Effector memory CD8-positive, alpha-beta T cell (primary cell): ENCODE data around the gene SMAP1.

Experiments
- ATAC-seq: fragments of 150-1000 bp; cut with Tn5 transposase; replicated peaks from 2 replicates; pipeline ENCODE4 v1.10.0; 2021; ENCODE audit warnings: mild to moderate bottlenecking, moderate library complexity
- DNase-seq, 3 experiments: peaks; one replicate each; pipeline ENCODE4 v3.0.0; 2021
- H3K27ac Mint-ChIP-seq, 2 donors: one replicate each; pipeline ENCODE4 v1.8.0; 2022; ENCODE audit warnings: mild to moderate bottlenecking in 2 of 2, mixed read lengths in 2 of 2, moderate library complexity in 2 of 2
- H3K27me3 Mint-ChIP-seq, 2 donors: one replicate each; pipeline ENCODE4 v1.8.0; 2022; ENCODE audit warnings: mixed read lengths in 2 of 2
- H3K36me3 Mint-ChIP-seq: one replicate; pipeline ENCODE4 v1.8.0; 2022; ENCODE audit warnings: mild to moderate bottlenecking, moderate library complexity, mixed read lengths; ENCODE audit not compliant: insufficient read depth
- H3K4me1 Mint-ChIP-seq, 2 donors: one replicate each; pipeline ENCODE4 v1.8.0; 2022; ENCODE audit warnings: low read depth in 2 of 2, mixed read lengths in 2 of 2
- H3K4me3 Mint-ChIP-seq, 2 donors: one replicate each; pipeline ENCODE4 v1.8.0; 2022; ENCODE audit warnings: mild to moderate bottlenecking in 2 of 2, mixed read lengths in 2 of 2, moderate library complexity in 2 of 2
- H3K9me3 Mint-ChIP-seq, 2 donors: one replicate each; pipeline ENCODE4 v1.8.0; 2022; ENCODE audit warnings: mixed read lengths in 2 of 2

Gene SMAP1

DNA sequence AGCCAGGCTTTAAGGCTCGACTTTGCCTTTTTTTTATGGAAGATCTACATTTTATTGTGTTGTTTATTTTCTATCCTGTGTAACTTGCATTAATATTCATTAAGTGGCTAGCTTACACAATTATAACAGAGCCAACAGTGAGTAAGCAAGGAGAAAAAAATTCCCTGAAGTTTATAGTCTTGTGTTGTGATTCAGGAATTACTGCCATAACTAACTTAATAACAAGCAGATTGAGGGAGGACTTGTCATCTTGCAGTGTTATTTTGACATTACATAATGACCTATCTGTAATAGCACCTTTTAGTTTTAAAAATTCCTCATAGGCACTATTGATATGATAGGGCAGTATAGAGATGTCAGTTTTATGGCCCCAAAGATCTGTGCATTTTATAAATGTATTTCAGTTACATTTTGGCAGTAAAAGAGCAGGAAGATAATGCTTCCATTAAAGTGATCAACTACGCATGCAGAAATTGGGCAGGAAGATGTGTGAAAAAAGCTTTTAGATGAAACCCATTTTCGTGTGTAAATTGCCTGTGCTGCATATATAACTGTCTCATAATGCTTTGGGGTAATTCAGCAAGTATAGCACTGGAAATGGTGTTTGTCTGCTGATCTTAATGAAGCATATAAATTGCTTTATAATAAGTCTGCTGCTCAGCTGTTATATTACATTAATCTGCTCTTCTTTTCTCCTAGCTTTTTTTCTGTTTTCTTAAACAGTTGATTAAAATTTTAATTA lies 123.0 kb downstream of the SMAP1 start:
- H3K27ac Mint-ChIP-seq, result no peak overlapping the region
- DNase-seq (no peak), ATAC-seq (no peak)
- no peaks in the 10 kb centered on the region for H3K36me3 Mint-ChIP-seq
- peaks cover 0 to 9% of the 10 kb centered on the region in 2 donors for H3K4me1 Mint-ChIP-seq
- peaks cover 0 to 2% of the 10 kb centered on the region in 2 donors for H3K9me3 Mint-ChIP-seq
- H3K27me3 Mint-ChIP-seq, result no peaks in the 10 kb centered on the region
- H3K4me3 Mint-ChIP-seq, result no peak overlapping the region

- peaks cover 13% of the 10 kb centered on the region for H3K36me3 Mint-ChIP-seq
- peak overlapping the region in 1 of 2 donors; percentile 45 for H3K27ac Mint-ChIP-seq
- H3K4me1 Mint-ChIP-seq, result peaks cover 16 to 29% of the 10 kb centered on the region in 2 donors
- peaks cover 0 to 2% of the 10 kb centered on the region in 2 donors for H3K9me3 Mint-ChIP-seq
- ATAC-seq, result no peak
- H3K4me3 Mint-ChIP-seq, result no peak overlapping the region
- no peak for DNase-seq
- no peaks in the 10 kb centered on the region for H3K27me3 Mint-ChIP-seq
Observed at GRCh38 chr6:70797625-70798024, 129.9 kb downstream of the SMAP1 start.

DNA sequence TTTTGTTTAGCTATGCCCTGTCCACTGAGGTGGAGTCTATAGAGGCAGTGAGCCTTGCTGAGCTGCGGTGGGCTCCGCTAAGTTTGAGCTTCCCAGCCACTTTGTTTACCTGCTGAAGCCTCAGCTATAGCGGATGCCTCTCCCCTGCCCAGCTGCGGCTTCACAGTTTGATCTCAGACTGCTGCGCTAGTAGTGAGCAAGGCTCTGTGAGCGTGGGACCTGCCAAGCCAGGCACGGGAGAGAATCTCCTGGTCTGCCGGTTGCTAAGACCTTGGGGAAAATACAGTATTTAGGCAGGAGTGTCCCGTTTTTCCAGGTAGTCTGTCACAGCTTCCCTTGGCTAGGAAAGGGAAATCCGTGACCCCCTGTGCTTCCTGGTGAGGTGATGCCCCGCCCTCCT lies 138.4 kb downstream of the SMAP1 start:
- peaks cover 19 to 25% of the 10 kb centered on the region in 2 donors for H3K4me1 Mint-ChIP-seq
- H3K36me3 Mint-ChIP-seq, result peaks cover 9% of the 10 kb centered on the region
- H3K27me3 Mint-ChIP-seq, result no peaks in the 10 kb centered on the region
- no peaks in the 10 kb centered on the region for H3K9me3 Mint-ChIP-seq
- H3K27ac Mint-ChIP-seq, result no peak overlapping the region
- DNase-seq (no peak), ATAC-seq (no peak)
- no peak overlapping the region for H3K4me3 Mint-ChIP-seq

- Mint-ChIP-seq H3K4me3 (no peak overlapping the region), H3K36me3 (no peaks in the 10 kb centered on the region), H3K27me3 (no peaks in the 10 kb centered on the region), H3K27ac (no peak overlapping the region), H3K9me3 (no peaks in the 10 kb centered on the region), H3K4me1 (peaks cover 3 to 7% of the 10 kb centered on the region in 2 donors)
- DNase-seq (no peak), ATAC-seq (no peak)
Observed at GRCh38 chr6:70811788-70812187, 144.1 kb downstream of the SMAP1 start.

GRCh38 chr6:70813885-70814284 lies 146.2 kb downstream of the SMAP1 start:
- ATAC-seq (no peak), DNase-seq (no peak)
- H3K9me3 Mint-ChIP-seq, result no peaks in the 10 kb centered on the region
- no peaks in the 10 kb centered on the region for H3K36me3 Mint-ChIP-seq
- H3K4me1 Mint-ChIP-seq, result peaks cover 3 to 7% of the 10 kb centered on the region in 2 donors
- no peaks in the 10 kb centered on the region for H3K27me3 Mint-ChIP-seq
- no peak overlapping the region for H3K4me3 Mint-ChIP-seq
- H3K27ac Mint-ChIP-seq, result no peak overlapping the region

DNA sequence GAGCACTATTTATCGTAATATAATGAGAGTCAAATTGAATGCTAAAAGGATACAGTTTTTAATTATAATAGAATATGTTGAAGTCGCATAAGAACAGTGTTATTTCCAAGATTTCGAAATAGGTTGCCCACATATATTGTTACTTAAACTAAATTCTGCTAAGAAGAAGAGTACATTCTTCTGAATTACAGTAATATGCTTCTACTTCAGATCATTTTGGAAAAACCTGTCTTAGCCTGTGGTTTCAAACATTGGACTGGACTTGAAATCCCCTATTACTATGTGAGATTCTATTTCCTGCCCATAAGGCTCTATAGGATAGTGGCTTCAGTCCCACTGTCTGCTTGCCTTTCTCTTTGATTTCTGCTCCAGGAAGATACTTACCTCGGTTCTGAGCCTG lies 152.0 kb downstream of the SMAP1 start:
- Mint-ChIP-seq H3K4me1 (peaks cover 2 to 10% of the 10 kb centered on the region in 2 donors), H3K27ac (no peak overlapping the region), H3K36me3 (no peaks in the 10 kb centered on the region), H3K27me3 (no peaks in the 10 kb centered on the region), H3K9me3 (peaks cover 3 to 9% of the 10 kb centered on the region in 2 donors), H3K4me3 (no peak overlapping the region)
- DNase-seq (no peak), ATAC-seq (no peak)

- no peak for DNase-seq
- Mint-ChIP-seq H3K27ac (no peak overlapping the region), H3K4me3 (no peak overlapping the region), H3K27me3 (no peaks in the 10 kb centered on the region), H3K4me1 (peaks cover 2 to 9% of the 10 kb centered on the region in 2 donors), H3K36me3 (peaks cover 3% of the 10 kb centered on the region), H3K9me3 (peaks cover 3 to 9% of the 10 kb centered on the region in 2 donors)
- ATAC-seq, result no peak
Observed at GRCh38 chr6:70820778-70821177, 153.1 kb downstream of the SMAP1 start.

DNA sequence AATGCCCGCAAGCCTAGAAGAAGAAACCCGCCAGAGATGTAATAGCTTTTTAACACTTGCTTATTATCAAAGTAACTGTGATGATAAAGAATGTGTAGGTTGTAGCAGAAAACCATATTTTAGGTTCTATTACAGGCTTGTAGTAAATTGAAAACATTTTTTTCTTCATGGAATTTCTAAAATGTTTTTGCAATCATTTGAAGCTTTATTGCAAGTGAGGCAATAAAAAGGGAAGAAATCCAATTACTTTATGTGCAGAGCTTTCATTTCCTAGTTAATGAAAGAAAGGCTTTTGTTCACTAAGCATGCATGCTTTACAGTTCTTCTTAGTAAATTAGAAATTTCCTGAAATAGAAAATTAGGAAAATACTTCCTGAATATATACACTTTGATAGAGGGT lies 154.1 kb downstream of the SMAP1 start:
- H3K27ac Mint-ChIP-seq, result no peak overlapping the region
- peaks cover 3 to 9% of the 10 kb centered on the region in 2 donors for H3K9me3 Mint-ChIP-seq
- DNase-seq, result no peak
- H3K4me3 Mint-ChIP-seq, result no peak overlapping the region
- peaks cover 3% of the 10 kb centered on the region for H3K36me3 Mint-ChIP-seq
- peaks cover 2 to 4% of the 10 kb centered on the region in 2 donors for H3K4me1 Mint-ChIP-seq
- H3K27me3 Mint-ChIP-seq, result no peaks in the 10 kb centered on the region
- ATAC-seq, result no peak

DNA sequence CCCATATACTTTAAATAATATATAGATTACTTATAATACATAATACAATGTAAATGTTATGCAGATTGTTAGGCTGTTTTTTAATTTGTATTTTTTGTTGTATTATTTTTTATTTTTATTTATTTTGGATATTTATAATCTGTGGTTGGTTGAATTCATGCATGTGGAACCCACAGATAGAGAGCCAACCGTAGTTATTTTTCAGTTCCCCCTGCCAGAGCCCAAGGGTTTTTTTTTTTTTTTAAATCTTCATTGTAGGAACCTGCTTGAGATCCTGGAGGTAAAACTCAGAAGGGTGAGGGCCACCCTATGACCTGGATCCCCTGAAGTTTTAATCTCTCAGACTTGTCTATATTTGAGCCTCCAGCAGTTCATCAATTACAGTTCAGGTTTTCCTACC lies 156.0 kb downstream of the SMAP1 start:
- DNase-seq (no peak), ATAC-seq (no peak)
- Mint-ChIP-seq H3K27me3 (no peaks in the 10 kb centered on the region), H3K4me1 (peaks cover 2 to 4% of the 10 kb centered on the region in 2 donors), H3K27ac (no peak overlapping the region), H3K36me3 (peaks cover 3% of the 10 kb centered on the region), H3K4me3 (no peak overlapping the region), H3K9me3 (peaks cover 3 to 9% of the 10 kb centered on the region in 2 donors)

DNA sequence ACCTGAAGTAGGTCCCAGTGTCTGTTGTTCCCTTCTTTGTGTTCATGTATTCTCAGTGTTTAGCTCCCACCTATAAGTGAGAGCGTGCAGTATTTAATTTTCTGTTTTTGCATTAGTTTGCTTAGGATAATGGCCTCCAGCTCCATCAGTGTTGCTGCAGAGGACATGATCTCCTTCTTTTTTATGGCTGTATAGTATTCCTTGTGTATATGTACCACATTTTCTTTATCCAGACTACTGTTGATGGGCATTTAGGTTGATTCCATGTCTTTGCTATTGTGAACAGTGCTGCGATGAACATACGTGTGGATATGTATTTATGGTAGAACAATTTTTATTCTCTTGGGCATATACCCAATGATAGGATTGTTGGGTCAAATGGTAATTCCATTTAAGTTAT lies 163.7 kb downstream of the SMAP1 start:
- Mint-ChIP-seq H3K4me3 (no peak overlapping the region), H3K27me3 (no peaks in the 10 kb centered on the region), H3K9me3 (peaks cover 0 to 6% of the 10 kb centered on the region in 2 donors), H3K27ac (no peak overlapping the region), H3K4me1 (peaks cover 0 to 2% of the 10 kb centered on the region in 2 donors), H3K36me3 (no peaks in the 10 kb centered on the region)
- DNase-seq (no peak), ATAC-seq (no peak)

- no peak overlapping the region for H3K4me3 Mint-ChIP-seq
Observed at GRCh38 chr6:70834520-70834919, 166.8 kb downstream of the SMAP1 start.

DNA sequence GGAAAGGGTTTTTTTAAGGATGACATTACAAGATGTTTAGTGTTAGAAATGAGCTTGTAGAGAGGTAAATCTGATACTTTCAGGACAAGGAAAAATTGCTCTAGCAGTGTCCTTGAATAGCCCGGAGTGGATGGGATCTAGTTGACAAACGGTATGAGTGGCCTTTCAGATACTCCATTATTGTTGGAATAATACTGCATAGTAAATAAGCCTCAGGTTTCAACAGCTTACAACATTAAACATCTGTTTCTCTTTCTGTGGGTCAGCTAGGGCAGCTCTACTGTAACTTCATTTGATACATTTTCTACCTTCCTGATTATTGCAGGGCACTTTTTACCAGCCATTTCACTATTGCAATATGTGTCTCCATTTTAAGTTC lies 171.2 kb downstream of the SMAP1 start:
- DNase-seq (no peak), ATAC-seq (no peak)
- Mint-ChIP-seq H3K4me1 (peaks cover 5 to 6% of the 10 kb centered on the region in 2 donors), H3K27me3 (no peaks in the 10 kb centered on the region), H3K4me3 (no peak overlapping the region), H3K27ac (peak overlapping the region in 1 of 2 donors; percentile 4), H3K36me3 (peaks cover 6% of the 10 kb centered on the region), H3K9me3 (no peaks in the 10 kb centered on the region)

More at GRCh38 chr6:70834520-70834919, 166.8 kb downstream of the SMAP1 start:
- H3K4me1 Mint-ChIP-seq, result no peaks in the 10 kb centered on the region
- H3K36me3 Mint-ChIP-seq, result peaks cover 6% of the 10 kb centered on the region
- DNase-seq, result no peak
- H3K27me3 Mint-ChIP-seq, result no peaks in the 10 kb centered on the region
- no peak for ATAC-seq
- peaks cover 0 to 6% of the 10 kb centered on the region in 2 donors for H3K9me3 Mint-ChIP-seq
- H3K27ac Mint-ChIP-seq, result no peak overlapping the region

DNA sequence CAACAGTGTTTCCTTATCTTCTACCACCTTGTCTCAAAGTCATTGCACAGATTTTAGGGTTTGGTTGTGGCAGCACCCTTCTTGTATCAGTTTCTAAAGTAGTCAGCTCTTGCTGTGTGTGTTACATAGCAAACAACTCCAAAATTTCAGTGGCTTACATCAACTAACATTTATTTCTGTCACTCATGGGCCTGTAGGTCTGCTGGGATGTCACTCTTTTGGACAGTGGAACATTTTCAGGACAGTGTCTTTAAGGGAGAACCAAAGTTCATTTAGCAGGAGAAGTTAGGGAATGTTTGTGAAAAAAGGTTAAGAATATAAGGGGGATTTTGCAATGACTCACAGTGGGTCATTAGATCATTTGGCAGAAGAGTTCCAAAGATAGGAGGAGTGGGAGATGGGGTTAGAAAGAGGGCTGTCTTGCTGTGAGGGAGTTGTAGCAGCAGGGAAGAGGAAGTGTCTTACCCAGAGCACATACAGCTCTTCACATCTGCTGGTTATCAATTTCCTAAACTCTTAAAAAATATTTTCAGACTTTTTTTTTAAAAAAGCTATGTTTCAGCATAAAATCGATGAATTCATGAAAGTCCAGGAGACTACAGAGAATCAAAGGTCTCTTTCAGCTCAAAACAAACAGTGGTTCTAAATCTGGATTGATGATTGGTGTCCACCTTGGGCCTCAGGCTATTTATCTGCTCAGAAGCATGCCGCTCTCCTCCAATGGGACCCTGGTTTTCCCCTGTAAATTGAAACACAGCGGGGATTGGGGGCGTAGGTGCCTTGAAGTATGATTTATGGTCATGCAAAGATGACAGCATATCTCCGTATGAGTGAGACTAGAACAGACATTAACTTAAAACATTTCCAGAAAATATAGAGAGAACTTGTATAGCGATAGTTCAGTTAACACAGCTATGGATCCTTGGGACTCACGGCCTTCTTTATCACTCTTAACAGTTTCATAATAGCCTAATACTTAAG lies 171.9 kb downstream of the SMAP1 start:
- ATAC-seq (no peak), DNase-seq (no peak)
- Mint-ChIP-seq H3K9me3 (no peaks in the 10 kb centered on the region), H3K27ac (no peak overlapping the region), H3K4me3 (no peak overlapping the region), H3K4me1 (peaks cover 5 to 6% of the 10 kb centered on the region in 2 donors), H3K36me3 (peaks cover 6% of the 10 kb centered on the region), H3K27me3 (no peaks in the 10 kb centered on the region)
